HepG2 (cell line): ENCODE measurements around the gene CDC25C. TPM values are rescaled to one million over a fixed set of nuclear protein-coding genes. Genes with fewer than 3 reads are reported as not detected.

Experiments
- AKAP8 ChIP-seq: sonication (generic); formaldehyde crosslinking; IDR thresholded peaks from 2 replicates; pipeline ENCODE4 v1.5.1; 2020; ENCODE audit warnings: mild to moderate bottlenecking, missing genetic modification reagents
- EZH2 ChIP-seq: conservative IDR thresholded peaks from 2 replicates; pipeline ENCODE4 v1.6.1; 2012; ENCODE audit warnings: mild to moderate bottlenecking, low read depth, low read length, moderate library complexity
- ISX ChIP-seq: sonication (generic); formaldehyde crosslinking; conservative IDR thresholded peaks from 2 replicates; pipeline ENCODE4 v1.5.0; 2020; ENCODE audit warnings: missing genetic modification reagents
- KDM1A ChIP-seq: IDR thresholded peaks from 2 replicates; pipeline ENCODE4 v1.6.1; 2016; ENCODE audit warnings: missing compliant biosample characterization
- KLF16 ChIP-seq, 2 experiments: sonication (generic) in 1 of 2; formaldehyde crosslinking in 1 of 2; IDR thresholded peaks; 2 replicates each; pipeline versions ENCODE4 v1.6.1 to v1.8.0; 2016 to 2023; ENCODE audit warnings: missing genetic modification reagents in 2 of 2, missing compliant biosample characterization in 1 of 2
- KLF6 ChIP-seq: IDR thresholded peaks from 2 replicates; pipeline ENCODE4 v1.8.0; 2016; ENCODE audit warnings: missing biosample characterization, missing genetic modification reagents
- KLF9 ChIP-seq: IDR thresholded peaks from 2 replicates; pipeline ENCODE4 v1.6.1; 2016; ENCODE audit warnings: low read depth
- LCORL ChIP-seq, 2 experiments: fragments of 450-650 bp in 1 of 2; sonication (generic) in 1 of 2; formaldehyde crosslinking in 1 of 2; IDR thresholded peaks; 2 replicates each; pipeline versions ENCODE4 v1.5.0 to v1.6.1; 2017 to 2020; ENCODE audit warnings: antibody characterized with exemption in 1 of 2, missing genetic modification reagents in 1 of 2
- NFKBIZ ChIP-seq: IDR thresholded peaks from 2 replicates; pipeline ENCODE4 v1.6.1; 2018; ENCODE audit warnings: missing genetic modification reagents, missing compliant biosample characterization
- NFYB ChIP-seq: sonication (generic); formaldehyde crosslinking; IDR thresholded peaks from 2 replicates; pipeline ENCODE4 v1.4.0; 2020; ENCODE audit warnings: missing genetic modification reagents
- NR2F1 ChIP-seq, 2 experiments: fragments of 450-650 bp in 1 of 2; formaldehyde crosslinking in 1 of 2; IDR thresholded peaks; 2 replicates each; pipeline versions ENCODE4 v1.5.0 to v1.6.1; 2016 to 2020; ENCODE audit warnings: mild to moderate bottlenecking in 1 of 2, missing compliant biosample characterization in 1 of 2, missing genetic modification reagents in 1 of 2, moderate library complexity in 1 of 2
- SOX6 ChIP-seq, 2 experiments: fragments of 450-650 bp in 1 of 2; sonication (generic) in 1 of 2; formaldehyde crosslinking in 1 of 2; IDR thresholded peaks; 2 replicates each; pipeline versions ENCODE4 v1.4.0 to v1.6.1; 2017 to 2020; ENCODE audit warnings: antibody characterized with exemption in 1 of 2, mild to moderate bottlenecking in 1 of 2, missing genetic modification reagents in 1 of 2
- SPEN ChIP-seq: sonication (generic); formaldehyde crosslinking; IDR thresholded peaks from 2 replicates; pipeline ENCODE4 v1.5.1; 2020; ENCODE audit warnings: low read depth, mild to moderate bottlenecking, missing genetic modification reagents
- U2AF2 ChIP-seq: fragments of 200-400 bp; formaldehyde crosslinking; IDR thresholded peaks from 2 replicates; pipeline ENCODE4 v1.6.1; 2017; ENCODE audit warnings: low read depth, mild to moderate bottlenecking, low read length
- ZBTB7A ChIP-seq: sonication (generic); formaldehyde crosslinking; IDR thresholded peaks from 2 replicates; pipeline ENCODE4 v1.8.0; 2022; ENCODE audit warnings: mild to moderate bottlenecking, missing genetic modification reagents
- ZNF263 ChIP-seq: sonication (generic); formaldehyde crosslinking; IDR thresholded peaks from 2 replicates; pipeline ENCODE4 v1.4.0; 2020; ENCODE audit warnings: missing genetic modification reagents
- ZNF329 ChIP-seq: sonication (generic); formaldehyde crosslinking; IDR thresholded peaks from 2 replicates; pipeline ENCODE4 v1.9.0; 2021; ENCODE audit warnings: low read depth, mild to moderate bottlenecking, missing genetic modification reagents
- ZNF552 ChIP-seq: sonication (generic); formaldehyde crosslinking; IDR thresholded peaks from 2 replicates; pipeline ENCODE4 v1.9.0; 2022; ENCODE audit warnings: missing genetic modification reagents, mild to moderate bottlenecking, borderline replicate concordance
- ZNF713 ChIP-seq: sonication (generic); formaldehyde crosslinking; IDR thresholded peaks from 2 replicates; pipeline ENCODE4 v1.4.0; 2020; ENCODE audit warnings: mild to moderate bottlenecking, missing genetic modification reagents
- ZNF747 ChIP-seq: sonication (generic); formaldehyde crosslinking; IDR thresholded peaks from 2 replicates; pipeline ENCODE4 v1.8.1; 2023; ENCODE audit warnings: missing genetic modification reagents, mild to moderate bottlenecking, borderline replicate concordance
- ZNF749 ChIP-seq: sonication (generic); formaldehyde crosslinking; IDR thresholded peaks from 2 replicates; pipeline ENCODE4 v1.8.0; 2022; ENCODE audit warnings: mild to moderate bottlenecking, missing genetic modification reagents, moderate library complexity, borderline replicate concordance
- ZNF773 ChIP-seq: sonication (generic); formaldehyde crosslinking; IDR thresholded peaks from 2 replicates; pipeline ENCODE4 v1.4.0; 2020; ENCODE audit warnings: missing genetic modification reagents, borderline replicate concordance
- polyA plus RNA-seq, 8 experiments: library from polyadenylated mRNA; depleted of rRNA in 3 of 8; stranded (reverse) in 7 of 8; unstranded in 1 of 8; fragments of >200 nt; fragmentation: Illumina TruSeq in 4 of 8; extraction: Trizol in 4 of 8; gene quantifications; 2 replicates each; pipeline versions ENCODE4 v1.2.1 to v1.2.3, GENCODE V29; 2011 to 2016; ENCODE audit warnings: low read depth in 4 of 8, missing spikeins in 1 of 8, mixed read lengths in 1 of 8; ENCODE audit not compliant: insufficient read depth in 1 of 8
- total RNA-seq, 5 experiments: library from RNA; depleted of rRNA; stranded (reverse); fragments of >200 nt; fragmentation: Illumina TruSeq; extraction: Trizol; gene quantifications; 2 replicates each; pipeline ENCODE4 v1.2.3, GENCODE V29; 2016; ENCODE audit warnings: low read depth in 1 of 5
- TF ChIP-seq, protein P1 (sequence below), 2 experiments: IDR thresholded peaks; 2 replicates each; pipeline ENCODE4 v1.6.1; 2011 to 2012; ENCODE audit warnings: low read length in 2 of 2, borderline replicate concordance in 1 of 2, low read depth in 1 of 2, mild to moderate bottlenecking in 1 of 2, moderate library complexity in 1 of 2
- TF ChIP-seq, protein P2 (sequence below): sonication (generic); formaldehyde crosslinking; IDR thresholded peaks from 2 replicates; pipeline ENCODE4 v1.8.0; 2022; ENCODE audit warnings: mild to moderate bottlenecking, missing genetic modification reagents, moderate library complexity

Gene CDC25C
- total and polyA plus RNA-seq, 2 of the 13 experiments (the other 11 are each of a cell fraction or from before 2014, with no cell fraction given) = 17.7 to 27.6 TPM

DNA sequence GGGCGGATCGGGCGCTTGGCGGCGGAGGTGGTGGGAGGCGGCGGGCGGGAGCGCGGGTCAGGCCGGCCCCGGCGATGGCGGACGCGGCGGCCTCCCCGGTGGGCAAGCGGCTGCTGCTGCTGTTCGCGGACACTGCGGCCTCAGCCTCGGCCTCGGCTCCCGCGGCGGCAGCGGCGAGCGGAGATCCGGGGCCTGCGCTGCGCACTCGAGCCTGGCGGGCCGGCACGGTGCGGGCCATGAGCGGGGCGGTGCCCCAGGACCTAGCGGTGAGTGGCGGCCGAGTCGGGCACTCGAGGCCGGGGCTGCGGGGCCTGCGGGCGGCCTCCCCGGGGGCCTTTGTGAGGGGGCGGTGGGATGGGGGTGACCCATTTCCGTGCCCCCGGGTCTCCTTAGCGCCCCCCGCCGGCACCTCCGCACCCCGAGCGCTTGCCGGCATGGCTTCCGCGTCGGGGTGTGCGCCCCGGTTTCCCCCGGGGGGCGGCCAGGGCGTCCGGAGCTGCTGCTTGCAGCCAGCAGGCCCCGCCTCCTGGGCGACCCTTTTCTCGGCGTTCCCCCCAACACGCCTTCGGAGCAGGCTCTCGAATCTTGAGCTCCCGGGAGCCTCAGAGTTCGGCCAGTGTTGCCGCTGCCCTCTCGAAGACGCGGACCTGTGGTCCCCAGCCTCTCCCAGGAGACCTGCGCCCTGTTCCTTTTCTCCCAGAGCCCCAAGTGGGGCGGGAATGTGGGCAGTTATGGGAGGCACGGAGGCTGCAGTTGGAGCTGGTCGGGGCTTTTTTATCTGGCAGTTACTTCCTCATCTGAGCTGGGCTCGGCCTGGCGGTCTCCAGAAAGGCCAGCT is 21.3 kb upstream of the CDC25C start (continued):
- TF ChIP-seq NFYB (no peak), ZNF552 (CRISPR knock-in tag) (no peak), LCORL (IDR thresholded peaks at IDR 0.05) (no peak), LCORL (CRISPR knock-in tag; IDR thresholded peaks at IDR 0.05) (no peak), KLF9 (CRISPR knock-in tag) (0 out of 2 replicates have a peak, but pooled peaks have one; percentile 13), KLF16 (CRISPR knock-in tag; IDR thresholded peaks at IDR 0.05) (no peak; a peak in 1 of 4 replicates), ZBTB7A (CRISPR knock-in tag) (no peak), NFKBIZ (CRISPR knock-in tag) (no peak), KLF6 (no peak), NR2F1 (CRISPR knock-in tag; IDR thresholded peaks at IDR 0.05) (no peak), SOX6 (IDR thresholded peaks at IDR 0.05) (no peak), SOX6 (CRISPR knock-in tag; IDR thresholded peaks at IDR 0.05) (no peak), ZNF747 (CRISPR knock-in tag) (no peak), ZNF773 (CRISPR knock-in tag) (no peak; the same call in 1 of the 2 replicates), ZNF263 (0 out of 2 replicates have a peak, but pooled peaks have one; percentile 38), KDM1A (CRISPR knock-in tag) (no peak), AKAP8 (CRISPR knock-in tag) (no peak), U2AF2 (no peak), SPEN (CRISPR knock-in tag) (peak; percentile 19; the same call in 1 of the 2 replicates), ZNF713 (CRISPR knock-in tag) (no peak), ZNF329 (CRISPR knock-in tag) (no peak), EZH2 (no peak), ZNF749 (CRISPR knock-in tag) (no peak), ISX (CRISPR knock-in tag) (no peak)
- TF ChIP-seq, protein P1, sequence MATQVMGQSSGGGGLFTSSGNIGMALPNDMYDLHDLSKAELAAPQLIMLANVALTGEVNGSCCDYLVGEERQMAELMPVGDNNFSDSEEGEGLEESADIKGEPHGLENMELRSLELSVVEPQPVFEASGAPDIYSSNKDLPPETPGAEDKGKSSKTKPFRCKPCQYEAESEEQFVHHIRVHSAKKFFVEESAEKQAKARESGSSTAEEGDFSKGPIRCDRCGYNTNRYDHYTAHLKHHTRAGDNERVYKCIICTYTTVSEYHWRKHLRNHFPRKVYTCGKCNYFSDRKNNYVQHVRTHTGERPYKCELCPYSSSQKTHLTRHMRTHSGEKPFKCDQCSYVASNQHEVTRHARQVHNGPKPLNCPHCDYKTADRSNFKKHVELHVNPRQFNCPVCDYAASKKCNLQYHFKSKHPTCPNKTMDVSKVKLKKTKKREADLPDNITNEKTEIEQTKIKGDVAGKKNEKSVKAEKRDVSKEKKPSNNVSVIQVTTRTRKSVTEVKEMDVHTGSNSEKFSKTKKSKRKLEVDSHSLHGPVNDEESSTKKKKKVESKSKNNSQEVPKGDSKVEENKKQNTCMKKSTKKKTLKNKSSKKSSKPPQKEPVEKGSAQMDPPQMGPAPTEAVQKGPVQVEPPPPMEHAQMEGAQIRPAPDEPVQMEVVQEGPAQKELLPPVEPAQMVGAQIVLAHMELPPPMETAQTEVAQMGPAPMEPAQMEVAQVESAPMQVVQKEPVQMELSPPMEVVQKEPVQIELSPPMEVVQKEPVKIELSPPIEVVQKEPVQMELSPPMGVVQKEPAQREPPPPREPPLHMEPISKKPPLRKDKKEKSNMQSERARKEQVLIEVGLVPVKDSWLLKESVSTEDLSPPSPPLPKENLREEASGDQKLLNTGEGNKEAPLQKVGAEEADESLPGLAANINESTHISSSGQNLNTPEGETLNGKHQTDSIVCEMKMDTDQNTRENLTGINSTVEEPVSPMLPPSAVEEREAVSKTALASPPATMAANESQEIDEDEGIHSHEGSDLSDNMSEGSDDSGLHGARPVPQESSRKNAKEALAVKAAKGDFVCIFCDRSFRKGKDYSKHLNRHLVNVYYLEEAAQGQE (IDR thresholded peaks at IDR 0.05; ENCODE audit: borderline replicate concordance in 1 of 2, low read depth in 1 of 2, low read length in 2 of 2) = no peak
- TF ChIP-seq, protein P2, sequence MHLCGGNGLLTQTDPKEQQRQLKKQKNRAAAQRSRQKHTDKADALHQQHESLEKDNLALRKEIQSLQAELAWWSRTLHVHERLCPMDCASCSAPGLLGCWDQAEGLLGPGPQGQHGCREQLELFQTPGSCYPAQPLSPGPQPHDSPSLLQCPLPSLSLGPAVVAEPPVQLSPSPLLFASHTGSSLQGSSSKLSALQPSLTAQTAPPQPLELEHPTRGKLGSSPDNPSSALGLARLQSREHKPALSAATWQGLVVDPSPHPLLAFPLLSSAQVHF (CRISPR knock-in tag) = no peak
